ENCODE measurements around the gene MIGA2. TPM values are rescaled to one million over a fixed set of nuclear protein-coding genes. Genes with fewer than 3 reads are reported as not detected.
A peak's percentile ranks its signal among the peaks of the same experiment; 100 is the strongest.

Gene MIGA2
- total RNA-seq, 1 donor from 2014 or later, result 40.2 TPM

GRCh38 chr9:129104051-129104450 lies 67.6 kb downstream of the MIGA2 start:
- DNase-seq, result no peak
- Mint-ChIP-seq H3K9me3 (ENCODE audit: unreplicated experiment) (peaks cover 2% of the 10 kb centered on the region), H3K27ac (ENCODE audit: unreplicated experiment) (no peak overlapping the region), H3K27me3 (ENCODE audit: unreplicated experiment) (peaks cover 7% of the 10 kb centered on the region), H3K36me3 (ENCODE audit: unreplicated experiment) (no peaks in the 10 kb centered on the region), H3K4me3 (ENCODE audit: unreplicated experiment) (no peak overlapping the region), H3K4me1 (ENCODE audit: low read depth, unreplicated experiment) (peaks cover 2% of the 10 kb centered on the region)
- TF ChIP-seq CTCF (IDR thresholded peaks at IDR 0.05; ENCODE audit: partially characterized antibody, unreplicated experiment), result no peak

- Mint-ChIP-seq H3K4me3 (ENCODE audit: unreplicated experiment) (no peak overlapping the region), H3K36me3 (ENCODE audit: unreplicated experiment) (no peaks in the 10 kb centered on the region), H3K27me3 (ENCODE audit: unreplicated experiment) (peaks cover 17% of the 10 kb centered on the region), H3K27ac (ENCODE audit: unreplicated experiment) (no peak overlapping the region), H3K9me3 (ENCODE audit: unreplicated experiment) (peaks cover 6% of the 10 kb centered on the region), H3K4me1 (ENCODE audit: low read depth, unreplicated experiment) (peaks cover 8% of the 10 kb centered on the region)
- no peak for DNase-seq
- no peak for TF ChIP-seq CTCF (IDR thresholded peaks at IDR 0.05; ENCODE audit: partially characterized antibody, unreplicated experiment)
Observed at GRCh38 chr9:129105857-129106694, 69.7 kb downstream of the MIGA2 start.

- H3K27me3 Mint-ChIP-seq (ENCODE audit: unreplicated experiment), result peaks cover 12% of the 10 kb centered on the region
- peak overlapping the region; percentile 26 for H3K4me3 Mint-ChIP-seq (ENCODE audit: unreplicated experiment)
- peaks cover 5% of the 10 kb centered on the region for H3K9me3 Mint-ChIP-seq (ENCODE audit: unreplicated experiment)
- H3K27ac Mint-ChIP-seq (ENCODE audit: unreplicated experiment), result no peak overlapping the region
- H3K36me3 Mint-ChIP-seq (ENCODE audit: unreplicated experiment), result no peaks in the 10 kb centered on the region
- peaks cover 8% of the 10 kb centered on the region for H3K4me1 Mint-ChIP-seq (ENCODE audit: low read depth, unreplicated experiment)
- no peak for DNase-seq
- no peak for TF ChIP-seq CTCF (IDR thresholded peaks at IDR 0.05; ENCODE audit: partially characterized antibody, unreplicated experiment)
Observed at GRCh38 chr9:129107651-129108050, 71.2 kb downstream of the MIGA2 start.

GRCh38 chr9:129108083-129108804 lies 71.8 kb downstream of the MIGA2 start:
- Mint-ChIP-seq H3K27ac (ENCODE audit: unreplicated experiment) (no peak overlapping the region), H3K36me3 (ENCODE audit: unreplicated experiment) (no peaks in the 10 kb centered on the region), H3K4me3 (ENCODE audit: unreplicated experiment) (no peak overlapping the region), H3K27me3 (ENCODE audit: unreplicated experiment) (peaks cover 12% of the 10 kb centered on the region), H3K4me1 (ENCODE audit: low read depth, unreplicated experiment) (peaks cover 8% of the 10 kb centered on the region), H3K9me3 (ENCODE audit: unreplicated experiment) (peaks cover 5% of the 10 kb centered on the region)
- no peak for TF ChIP-seq CTCF (IDR thresholded peaks at IDR 0.05; ENCODE audit: partially characterized antibody, unreplicated experiment)
- no peak for DNase-seq
